SK-N-SH (cell line): ENCODE data around the gene SMPD3. TPM values are rescaled to one million over a fixed set of nuclear protein-coding genes. Genes with fewer than 3 reads are reported as not detected.

Experiments used
- CTCF ChIA-PET: fragments of 300-600, 350-600 bp; formaldehyde crosslinking; extraction: SDS; loops from one replicate; lab custom pipeline; 2021; lab: Yijun Ruan, JAX
- POLR2A ChIA-PET: fragments of 350-600 bp; sonication (Branson Sonifier 250); formaldehyde crosslinking; extraction: SDS; loops from one replicate; lab custom pipeline; 2020; ENCODE audit warnings: antibody characterized with exemption, inconsistent platforms; lab: Yijun Ruan, JAX
- DNase-seq: peaks from one replicate; pipeline ENCODE4 v3.0.0; 2012
- H2AFZ ChIP-seq: fragments of 200-600 bp; sonication (generic); 2 replicates; pipeline ENCODE4 v1.8.1; 2016; ENCODE audit warnings: antibody characterized with exemption, mild to moderate bottlenecking, low read depth
- H3F3A ChIP-seq: fragments of 200-600 bp; sonication (generic); replicated peaks from 2 replicates; pipeline ENCODE3; 2016; ENCODE audit warnings: antibody characterized with exemption, mild to moderate bottlenecking; ENCODE audit not compliant: insufficient read depth
- H3K27ac ChIP-seq, 2 experiments: fragments of 200-500 bp in 1 of 2; fragments of 200-600 bp in 1 of 2; sonication (Bioruptor generic) in 1 of 2; sonication (generic), shearing (Covaris generic) in 1 of 2; 2 replicates each; pipeline versions ENCODE4 v1.5.1 to v1.6.1; 2014 to 2016; ENCODE audit warnings: low read depth in 2 of 2, inconsistent platforms in 1 of 2, low read length in 1 of 2, mild to moderate bottlenecking in 1 of 2, mixed read lengths in 1 of 2
- H3K27me3 ChIP-seq: fragments of 200-600 bp; sonication (generic), shearing (Covaris generic); 2 replicates; pipeline ENCODE4 v1.6.1; 2016; ENCODE audit warnings: mixed run types; ENCODE audit not compliant: insufficient read depth
- H3K36me3 ChIP-seq, 2 experiments: fragments of 200-500 bp in 1 of 2; fragments of 200-600 bp in 1 of 2; sonication (Bioruptor generic) in 1 of 2; sonication (generic) in 1 of 2; replicated peaks in 1 of 2; 2 replicates each; pipeline versions ENCODE3 to v1.5.1; 2014 to 2016; ENCODE audit warnings: low read length in 1 of 2, mild to moderate bottlenecking in 1 of 2; ENCODE audit not compliant: insufficient read depth in 2 of 2, control insufficient read depth in 1 of 2
- H3K4me1 ChIP-seq, 2 experiments: fragments of 200-500 bp in 1 of 2; fragments of 200-600 bp in 1 of 2; sonication (Bioruptor generic) in 1 of 2; sonication (generic), shearing (Covaris generic) in 1 of 2; 2 replicates each; pipeline versions ENCODE4 v1.5.1 to v1.6.1; 2014 to 2016; ENCODE audit warnings: low read depth in 1 of 2, low read length in 1 of 2, mixed run types in 1 of 2; ENCODE audit not compliant: insufficient read depth in 2 of 2, control insufficient read depth in 1 of 2
- H3K4me2 ChIP-seq: fragments of 200-600 bp; sonication (generic), shearing (Covaris generic); 2 replicates; pipeline ENCODE4 v1.6.1; 2017; ENCODE audit warnings: mixed run types
- H3K4me3 ChIP-seq, 2 experiments: fragments of 200-500 bp in 1 of 2; fragments of 200-600 bp in 1 of 2; sonication (Bioruptor generic) in 1 of 2; sonication (generic), shearing (Covaris generic) in 1 of 2; 2 replicates each; pipeline versions ENCODE4 v1.5.1 to v1.8.1; 2014 to 2016; ENCODE audit warnings: low read depth in 2 of 2, inconsistent platforms in 1 of 2, low read length in 1 of 2, mild to moderate bottlenecking in 1 of 2, mixed read lengths in 1 of 2, moderate library complexity in 1 of 2
- H3K79me2 ChIP-seq: fragments of 200-600 bp; sonication (generic); 2 replicates; pipeline ENCODE4 v1.8.1; 2017; ENCODE audit warnings: mild to moderate bottlenecking; ENCODE audit not compliant: insufficient read depth
- H3K9ac ChIP-seq: fragments of 200-600 bp; sonication (generic); 2 replicates; pipeline ENCODE4 v1.6.1; 2017; ENCODE audit warnings: mixed run types
- H3K9me2 ChIP-seq: fragments of 200-600 bp; sonication (generic); 2 replicates; pipeline ENCODE4 v1.6.1; 2017; ENCODE audit warnings: mixed run types
- H3K9me3 ChIP-seq: fragments of 200-600 bp; sonication (generic); 2 replicates; pipeline ENCODE4 v1.6.1; 2017; ENCODE audit warnings: mixed run types, mild to moderate bottlenecking, moderate library complexity
- H4K20me1 ChIP-seq: fragments of 200-600 bp; sonication (generic); 2 replicates; pipeline ENCODE4 v1.6.1; 2017; ENCODE audit warnings: mild to moderate bottlenecking, mixed run types; ENCODE audit not compliant: insufficient read depth
- CTCF ChIP-seq: fragments of 200-600 bp; sonication (generic); IDR thresholded peaks from 2 replicates; pipeline ENCODE4 v1.6.1; 2017; ENCODE audit warnings: antibody characterized with exemption, mild to moderate bottlenecking, moderate library complexity
- ELF1 ChIP-seq: IDR thresholded peaks from 2 replicates; pipeline ENCODE4 v1.4.0; 2012
- FOSL2 ChIP-seq: IDR thresholded peaks from 2 replicates; pipeline ENCODE4 v1.4.0; 2012; ENCODE audit warnings: low read depth, mild to moderate bottlenecking, moderate library complexity, borderline replicate concordance
- FOXJ3 ChIP-seq: sonication (generic); formaldehyde crosslinking; IDR thresholded peaks from 2 replicates; pipeline ENCODE4 v1.5.1; 2020; ENCODE audit warnings: mild to moderate bottlenecking, missing genetic modification reagents
- IRF3 ChIP-seq: fragments of 150-350 bp; IDR thresholded peaks from 2 replicates; pipeline ENCODE4 v1.6.1; 2016; ENCODE audit warnings: mild to moderate bottlenecking, low read depth, low read length
- JUND ChIP-seq: IDR thresholded peaks from 2 replicates; pipeline ENCODE4 v1.4.0; 2012
- MAX ChIP-seq: IDR thresholded peaks from 2 replicates; pipeline ENCODE4 v1.4.0; 2012; ENCODE audit warnings: low read depth
- NFIC ChIP-seq: IDR thresholded peaks from 2 replicates; pipeline ENCODE4 v1.4.0; 2012; ENCODE audit warnings: borderline replicate concordance
- RAD21 ChIP-seq: IDR thresholded peaks from 2 replicates; pipeline ENCODE4 v1.6.1; 2012; ENCODE audit warnings: mild to moderate bottlenecking, low read length
- RCOR1 ChIP-seq: fragments of 150-350 bp; IDR thresholded peaks from 2 replicates; pipeline ENCODE4 v1.6.1; 2017; ENCODE audit warnings: antibody characterized with exemption, low read length
- REST ChIP-seq: IDR thresholded peaks from 2 replicates; pipeline ENCODE4 v1.6.1; 2012; ENCODE audit warnings: mild to moderate bottlenecking, low read depth, low read length, moderate library complexity
- RFX5 ChIP-seq: IDR thresholded peaks from 2 replicates; pipeline ENCODE4 v1.6.1; 2012; ENCODE audit warnings: mild to moderate bottlenecking, improper control_type of control experiment, low read length
- TAF1 ChIP-seq: IDR thresholded peaks from 2 replicates; pipeline ENCODE4 v1.6.1; 2012; ENCODE audit warnings: low read depth, mild to moderate bottlenecking, low read length, moderate library complexity, borderline replicate concordance
- TEAD4 ChIP-seq: IDR thresholded peaks from 2 replicates; pipeline ENCODE4 v1.4.0; 2012; ENCODE audit warnings: mild to moderate bottlenecking, borderline replicate concordance; ENCODE audit not compliant: insufficient read depth
- USF1 ChIP-seq: IDR thresholded peaks from 2 replicates; pipeline ENCODE4 v1.4.0; 2012; ENCODE audit warnings: low read depth, borderline replicate concordance
- USF2 ChIP-seq: fragments of 150-350 bp; IDR thresholded peaks from 2 replicates; pipeline ENCODE4 v1.6.1; 2017; ENCODE audit warnings: antibody characterized with exemption, low read length, low read depth, borderline replicate concordance
- WGBS: methylation state at CpG from one replicate; pipeline ENCODE4 v1.1.6; 2017; ENCODE audit warnings: low lambda C conversion rate; 5-methylcytosine and 5-hydroxymethylcytosine counted together
- polyA plus RNA-seq, 3 experiments: library from polyadenylated mRNA; depleted of rRNA; stranded (reverse); fragments of >200 nt; gene quantifications; 2 replicates each; pipeline ENCODE4 v1.2.3, GENCODE V29; 2012

SMPD3 gene
- polyA plus RNA-seq, 1 of the 3 experiments (the other 2 are of a cell fraction) = 0.38 TPM

- Histone ChIP-seq H3K4me3 (no peak overlapping the region), H3K27ac (no peak overlapping the region), H3K9me2 (no peaks in the 10 kb centered on the region), H3K9me3 (no peaks in the 10 kb centered on the region), H3K4me1 (peaks cover 0 to 19% of the 10 kb centered on the region in 2 experiments; a peak in 1 of 4 replicates), H3K4me2 (no peak overlapping the region), H4K20me1 (no peaks in the 10 kb centered on the region), H3K79me2 (no peaks in the 10 kb centered on the region), H3K27me3 (peaks cover 7% of the 10 kb centered on the region; the same call in 1 of the 2 replicates), H3F3A (no peaks in the 10 kb centered on the region), H3K36me3 (no peaks in the 10 kb centered on the region), H3K9ac (no peak overlapping the region)
- ChIA-PET POLR2A (no interaction called here), CTCF (interaction anchor here (0.8 to 2.0 kb wide), 4 partner anchors 24 to 52 kb away, joined by 3 to 9 read pairs (median 4); no protein-coding TSS in a partner anchor)
- no peak for DNase-seq
- WGBS = 74% methylated on average over 10 of the region's 10 CpGs
- TF ChIP-seq IRF3 = no peak
- no peak for TF ChIP-seq NFIC
- no peak for TF ChIP-seq ELF1
- TF ChIP-seq RAD21 = no peak
- no peak for TF ChIP-seq FOXJ3 (CRISPR knock-in tag)
- TF ChIP-seq RFX5 = no peak
- TF ChIP-seq FOSL2 = no peak
- no peak for TF ChIP-seq REST
- TF ChIP-seq CTCF = no peak
- no peak for TF ChIP-seq JUND
- no peak for TF ChIP-seq USF1
- no peak for TF ChIP-seq MAX
- TF ChIP-seq TEAD4 = no peak
- TF ChIP-seq TAF1 = no peak
- no peak for TF ChIP-seq USF2
- TF ChIP-seq RCOR1 = no peak
- TF ChIP-seq, all 33 proteins: peak for 0
- H2AFZ ChIP-seq = no peak overlapping the region
Observed at GRCh38 chr16:68380676-68381362, 67.5 kb downstream of the SMPD3 start.
